Fibroblast of mammary gland (primary cell): Measurements from ENCODE around the gene EFCAB12.

Experiments used
- DNase-seq: peaks from one replicate; pipeline ENCODE4 v3.0.0-alpha.2; 2010; ENCODE audit warnings: low read depth
- H3K4me3 ChIP-seq: 2 replicates; pipeline ENCODE4 v1.5.1; 2011; ENCODE audit warnings: low read depth, mild to moderate bottlenecking, low read length, moderate library complexity; ENCODE audit not compliant: control insufficient read depth
- CTCF ChIP-seq: conservative IDR thresholded peaks from 2 replicates; pipeline ENCODE4 v1.5.1; 2011; ENCODE audit warnings: low read depth, low read length, inconsistent platforms; ENCODE audit not compliant: control insufficient read depth, insufficient read depth

EFCAB12 gene

GRCh38 chr3:129382366-129382765, 46.1 kb downstream of the EFCAB12 start:
- H3K4me3 ChIP-seq, result no peak overlapping the region
- no peak for DNase-seq
- TF ChIP-seq CTCF, result no peak

DNA sequence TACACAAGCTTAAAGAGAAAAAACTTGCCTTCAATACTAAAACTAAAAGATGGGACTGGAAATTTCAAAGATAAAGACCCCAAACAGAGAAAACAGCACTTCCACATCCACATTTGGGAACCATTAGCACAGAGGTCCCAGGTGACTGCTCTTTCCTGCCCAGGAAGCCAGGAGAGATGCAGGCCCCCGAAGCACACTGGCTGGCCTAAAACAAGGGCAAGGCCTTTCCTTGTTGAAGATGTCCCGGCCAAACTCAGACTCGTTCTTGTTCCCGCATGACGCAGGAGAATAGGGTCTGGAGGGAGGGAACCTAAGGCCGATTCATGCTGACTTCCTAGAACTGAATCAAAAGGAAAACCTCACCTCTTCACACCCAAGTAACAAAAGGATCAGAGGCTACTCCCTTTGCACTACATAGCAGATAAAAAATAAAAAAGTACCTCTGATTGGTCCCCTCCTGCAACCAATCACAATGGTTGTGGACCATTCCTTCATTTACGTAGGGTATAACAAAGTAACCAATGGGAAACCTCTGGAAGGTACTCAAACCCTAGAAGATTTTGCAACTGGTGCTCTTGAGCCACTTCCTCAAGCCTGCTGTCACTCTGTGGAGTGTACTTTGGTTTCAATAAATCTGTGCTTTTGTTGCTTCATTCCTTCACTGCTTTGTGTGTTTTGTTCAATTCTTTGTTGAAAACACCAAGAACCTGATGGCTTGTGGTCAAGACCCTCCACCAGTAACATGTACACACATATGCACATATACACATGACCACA, 48.7 kb downstream of the EFCAB12 start:
- no peak for TF ChIP-seq CTCF

DNA sequence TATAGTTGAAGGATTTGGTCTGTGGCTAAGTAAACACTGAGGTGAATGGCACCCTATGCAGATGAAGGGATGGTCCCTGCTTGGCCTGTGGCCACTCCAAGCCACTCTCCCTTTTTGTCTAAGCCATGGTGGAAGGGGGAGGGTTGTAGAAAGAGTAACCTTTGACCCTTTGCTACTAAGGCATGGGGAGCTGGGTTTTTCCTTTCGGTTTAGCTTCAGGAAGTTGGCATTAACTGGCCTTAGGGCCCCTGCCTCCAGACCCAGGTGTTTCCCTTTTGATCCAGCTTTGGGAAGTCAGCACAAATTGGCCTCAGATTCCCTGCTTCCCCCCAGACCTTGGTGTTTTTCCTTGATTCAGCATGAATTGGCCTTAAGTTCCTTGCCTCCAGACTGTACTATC, 49.5 kb downstream of the EFCAB12 start:
- H3K4me3 ChIP-seq, result no peak overlapping the region
- no peak for DNase-seq
- TF ChIP-seq CTCF, result no peak

More for the DNA sequence above, 48.7 kb downstream of the EFCAB12 start:
- DNase-seq, result no peak
- H3K4me3 ChIP-seq, result no peak overlapping the region

DNA sequence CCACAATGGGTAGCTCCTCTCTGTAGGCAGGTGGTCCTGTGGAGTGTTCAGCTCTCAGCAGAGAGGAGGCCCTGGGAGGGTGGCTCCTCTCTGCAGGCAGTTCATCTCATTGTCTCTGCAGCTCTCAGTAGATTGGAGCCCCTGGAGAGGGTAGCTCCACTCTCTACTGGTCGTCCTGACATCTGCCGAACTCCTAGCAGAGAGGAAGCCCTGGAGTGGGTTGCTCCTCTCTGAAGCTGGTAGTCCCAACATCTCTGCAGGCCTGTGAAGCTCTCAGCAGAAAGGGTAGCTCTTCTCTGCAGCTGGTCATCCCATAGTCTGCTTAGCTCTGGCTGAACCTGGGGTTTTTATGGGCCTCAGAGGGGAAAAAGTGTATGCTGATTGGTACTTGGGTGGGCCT, 50.8 kb downstream of the EFCAB12 start:
- no peak overlapping the region for H3K4me3 ChIP-seq
- no peak for DNase-seq
- TF ChIP-seq CTCF, result no peak

- DNase-seq, result no peak
- no peak overlapping the region for H3K4me3 ChIP-seq
- no peak for TF ChIP-seq CTCF
Observed at GRCh38 chr3:129375099-129375498, 53.3 kb downstream of the EFCAB12 start.

- no peak for DNase-seq
- H3K4me3 ChIP-seq, result no peak overlapping the region
- TF ChIP-seq CTCF, result no peak
Observed at GRCh38 chr3:129371041-129371826, 57.2 kb downstream of the EFCAB12 start.
